ENCODE data around the gene DHRS9.

DHRS9 gene

DNA sequence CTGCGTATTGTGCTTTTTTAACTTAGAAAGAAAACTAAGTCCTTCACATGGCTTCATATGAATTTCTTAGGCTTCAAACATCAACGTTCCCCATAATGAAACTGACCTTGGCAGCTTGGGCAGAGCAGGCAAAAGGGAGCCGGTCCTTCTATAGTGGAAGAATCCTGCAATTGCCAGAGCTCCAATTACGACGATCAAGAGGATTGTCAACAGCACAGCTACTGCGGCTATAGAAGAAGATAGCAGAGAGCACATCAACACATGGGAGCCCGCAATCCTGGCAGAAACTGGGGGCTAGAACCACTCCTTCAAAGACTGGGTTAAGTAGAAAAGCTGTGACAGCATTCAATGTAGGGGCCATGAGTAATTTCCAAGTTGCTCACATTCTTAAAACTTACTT, 69.8 kb downstream of the DHRS9 start:
- FAIRE-seq = no peak

GRCh38 chr2:169139993-169140767, 70.8 kb downstream of the DHRS9 start:
- no peak for FAIRE-seq

- FAIRE-seq = no peak
Measured at GRCh38 chr2:169141713-169142352, 72.5 kb downstream of the DHRS9 start.

- no peak for FAIRE-seq
Measured at GRCh38 chr2:169143998-169144397, 74.6 kb downstream of the DHRS9 start.

All from islet of Langerhans (tissue), 1 donor.